HG02884 (cell line): Measurements from ENCODE around the gene CDYL.

Source experiments
- ATAC-seq: cut with Tn5 transposase; IDR thresholded peaks from one replicate; pipeline ENCODE4 v1.9.1; 2021; ENCODE audit warnings: mild to moderate bottlenecking, moderate library complexity; ENCODE audit not compliant: unreplicated experiment

Gene CDYL

DNA sequence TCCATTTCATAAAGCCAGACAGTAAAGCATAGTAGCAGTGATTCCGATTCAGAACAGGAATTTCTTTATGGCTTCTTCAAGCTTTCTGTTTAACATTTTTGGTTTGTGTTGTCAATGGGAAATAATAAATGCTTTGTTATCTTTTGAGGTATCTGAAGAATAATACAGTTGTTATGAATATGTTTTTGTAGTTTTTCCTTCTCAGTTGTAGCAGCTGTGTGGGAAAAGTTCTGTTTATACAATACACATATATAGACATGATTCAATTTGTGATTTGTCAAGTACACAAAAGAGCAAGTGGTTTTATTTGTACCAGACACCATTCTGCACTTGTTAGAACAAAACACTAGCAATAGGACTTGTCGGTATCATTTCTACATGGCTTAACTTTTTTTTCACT, 96.6 kb downstream of the CDYL start:
- no peak for ATAC-seq

GRCh38 chr6:4873928-4874327, 97.7 kb downstream of the CDYL start:
- ATAC-seq: no peak

- ATAC-seq: peak; percentile 78
Observed at GRCh38 chr6:4879741-4880275, 103.6 kb downstream of the CDYL start.

GRCh38 chr6:4880363-4880762, 104.2 kb downstream of the CDYL start:
- no peak for ATAC-seq

DNA sequence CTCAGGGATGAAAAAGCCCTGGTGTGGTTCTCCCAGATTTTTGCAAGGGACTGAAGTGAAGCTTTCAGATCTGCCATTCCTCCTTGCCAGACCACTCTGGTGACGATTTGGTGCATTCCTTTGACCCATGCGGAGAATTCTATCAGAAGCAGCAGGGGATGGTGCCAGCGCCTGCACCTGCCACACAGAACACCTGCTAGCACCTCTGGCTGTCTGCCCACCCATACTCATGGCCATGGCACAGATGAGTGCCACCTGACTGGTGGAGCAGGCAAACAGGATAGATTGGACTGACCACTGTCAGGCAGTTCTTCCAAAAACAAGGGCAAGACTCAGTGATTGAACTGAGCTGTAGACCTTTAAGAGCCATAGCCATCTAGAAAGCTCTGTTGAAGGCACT, 107.1 kb downstream of the CDYL start:
- no peak for ATAC-seq

- no peak for ATAC-seq
Observed at GRCh38 chr6:4884646-4885340, 108.6 kb downstream of the CDYL start.

GRCh38 chr6:4885341-4885933, 109.2 kb downstream of the CDYL start:
- no peak for ATAC-seq

DNA sequence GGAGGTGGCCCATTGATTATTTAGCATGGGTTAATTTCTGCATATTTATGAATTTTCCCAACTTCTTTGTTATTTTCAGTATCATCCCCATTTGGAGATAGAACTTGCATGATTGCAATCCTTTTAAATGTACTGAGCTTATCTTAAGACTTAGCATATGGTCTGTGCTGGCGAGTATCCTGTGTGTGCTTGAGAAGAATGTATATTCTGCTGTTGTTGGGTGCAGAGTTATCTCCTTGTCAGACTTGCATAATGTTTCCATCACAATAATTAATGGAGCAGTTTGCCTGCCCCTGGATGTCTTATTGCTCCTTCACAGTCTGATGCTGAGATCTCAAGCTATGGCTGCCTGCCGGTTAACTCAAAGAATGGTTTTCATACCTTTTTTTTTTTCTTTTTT, 112.6 kb downstream of the CDYL start:
- ATAC-seq: no peak

DNA sequence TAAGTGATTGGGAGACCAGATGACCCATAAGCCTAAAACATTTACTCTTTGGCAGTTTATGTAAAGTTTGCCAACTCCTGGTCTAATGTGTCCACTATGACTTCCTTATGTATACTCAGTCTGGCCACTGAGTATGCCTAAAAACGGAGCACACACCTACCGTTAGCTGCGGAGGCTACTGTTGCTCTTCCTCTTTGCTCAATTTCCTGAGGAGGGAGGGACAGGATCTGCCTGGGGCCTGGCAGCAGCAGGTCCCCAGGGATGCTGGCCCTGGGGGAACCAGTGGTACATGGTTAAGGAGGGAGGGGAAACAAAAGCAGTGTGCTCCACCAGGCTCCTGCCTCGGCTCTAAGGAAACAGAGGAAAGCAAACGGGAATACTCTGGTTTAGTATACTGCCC, 113.5 kb downstream of the CDYL start:
- no peak for ATAC-seq

DNA sequence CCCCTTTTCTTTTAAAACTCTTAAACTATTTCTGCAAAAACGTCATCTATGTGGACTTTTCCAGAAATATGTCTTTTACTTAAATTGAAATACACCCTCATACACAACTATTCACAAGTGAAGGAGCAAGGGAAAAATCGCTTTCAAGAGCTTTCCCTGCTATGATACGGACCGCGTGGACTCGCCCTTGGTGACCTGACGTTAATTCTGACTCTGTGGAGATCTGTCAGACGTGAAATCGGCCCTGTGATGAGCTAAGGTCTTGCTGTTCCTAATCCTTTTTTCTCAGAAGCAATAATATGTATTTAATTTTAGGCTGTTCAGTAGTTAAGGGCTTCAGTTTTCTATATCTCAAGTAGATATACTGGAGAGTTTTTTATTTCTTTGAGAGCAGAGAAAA, 114.0 kb downstream of the CDYL start:
- ATAC-seq: no peak

DNA sequence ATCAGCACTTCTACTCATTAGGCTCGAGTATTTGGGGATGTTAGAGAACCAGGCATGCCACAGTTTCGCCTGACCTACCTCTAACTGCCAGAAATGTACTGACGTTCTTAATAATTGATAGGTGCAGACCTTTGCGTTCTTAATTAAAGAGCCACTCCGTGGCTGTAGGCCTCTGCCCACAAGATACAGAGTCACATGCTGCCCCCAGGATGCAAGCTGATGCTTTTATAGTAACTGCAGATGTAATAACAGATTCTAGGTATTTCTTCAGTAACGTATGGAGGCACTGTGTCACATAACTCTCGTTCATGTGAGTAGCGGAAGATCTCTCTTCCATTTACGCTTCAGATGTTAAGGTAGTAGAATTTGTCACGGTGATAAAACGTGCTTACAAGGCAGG, 114.4 kb downstream of the CDYL start:
- ATAC-seq: no peak

DNA sequence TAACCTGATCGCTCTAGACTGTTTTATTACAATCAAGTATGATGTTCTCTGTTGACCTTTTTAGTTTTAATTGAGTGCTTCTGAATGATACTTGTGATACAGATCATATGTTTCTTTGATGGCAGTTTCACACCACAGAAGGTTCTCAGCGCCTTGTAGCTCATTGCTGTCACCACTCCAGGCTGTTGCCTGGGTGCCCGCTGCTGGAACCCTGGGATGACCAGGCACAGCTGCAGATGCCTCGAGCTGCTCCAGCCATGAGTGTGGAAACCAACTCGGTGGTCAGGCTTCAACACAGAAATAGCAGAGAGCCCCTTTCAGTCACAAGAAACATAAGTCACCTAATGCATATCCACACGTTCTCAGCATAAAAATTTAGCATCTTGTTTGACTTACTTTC, 114.9 kb downstream of the CDYL start:
- no peak for ATAC-seq

- no peak for ATAC-seq
Observed at GRCh38 chr6:4892785-4893485, 116.7 kb downstream of the CDYL start.

GRCh38 chr6:4894049-4894448, 117.8 kb downstream of the CDYL start:
- no peak for ATAC-seq

DNA sequence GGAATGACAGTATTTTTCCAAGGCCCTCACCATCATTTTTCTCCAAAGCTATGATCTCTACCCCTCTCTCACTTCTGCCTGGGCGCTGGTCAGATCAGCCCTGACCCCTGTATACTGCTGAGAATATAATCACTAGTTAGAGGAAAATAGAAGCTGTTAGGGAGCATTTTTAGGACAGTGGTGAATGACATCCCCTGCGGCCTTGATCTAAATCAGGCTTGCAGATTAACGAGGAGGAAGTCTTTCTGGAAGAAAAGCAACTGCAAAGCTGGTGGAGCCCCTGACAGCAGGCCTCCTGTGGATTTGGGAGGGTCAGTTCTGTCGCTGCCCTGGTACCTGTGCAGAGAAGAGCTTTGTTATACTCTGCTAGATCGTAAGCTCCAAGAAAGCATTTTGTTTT, 119.8 kb downstream of the CDYL start:
- ATAC-seq: no peak

DNA sequence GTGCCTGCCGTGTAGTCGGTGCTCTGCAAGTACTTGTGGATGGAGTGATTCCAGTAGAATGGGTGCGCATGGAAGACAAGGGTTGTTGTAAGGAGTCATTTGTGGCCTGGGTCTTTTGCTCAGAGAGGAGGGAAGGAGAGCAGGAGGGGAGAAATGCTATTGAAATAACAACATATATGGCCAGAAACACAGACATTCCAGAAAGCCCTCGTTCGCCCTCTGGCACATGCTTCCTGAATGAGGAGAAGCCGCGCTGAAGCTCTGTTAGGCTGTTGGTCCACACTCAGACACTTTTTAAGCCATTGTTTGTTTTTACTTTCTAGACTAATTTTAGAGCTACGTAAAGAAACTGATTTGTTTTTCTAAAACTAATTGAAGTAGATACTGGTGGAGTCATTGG, 120.2 kb downstream of the CDYL start:
- no peak for ATAC-seq

DNA sequence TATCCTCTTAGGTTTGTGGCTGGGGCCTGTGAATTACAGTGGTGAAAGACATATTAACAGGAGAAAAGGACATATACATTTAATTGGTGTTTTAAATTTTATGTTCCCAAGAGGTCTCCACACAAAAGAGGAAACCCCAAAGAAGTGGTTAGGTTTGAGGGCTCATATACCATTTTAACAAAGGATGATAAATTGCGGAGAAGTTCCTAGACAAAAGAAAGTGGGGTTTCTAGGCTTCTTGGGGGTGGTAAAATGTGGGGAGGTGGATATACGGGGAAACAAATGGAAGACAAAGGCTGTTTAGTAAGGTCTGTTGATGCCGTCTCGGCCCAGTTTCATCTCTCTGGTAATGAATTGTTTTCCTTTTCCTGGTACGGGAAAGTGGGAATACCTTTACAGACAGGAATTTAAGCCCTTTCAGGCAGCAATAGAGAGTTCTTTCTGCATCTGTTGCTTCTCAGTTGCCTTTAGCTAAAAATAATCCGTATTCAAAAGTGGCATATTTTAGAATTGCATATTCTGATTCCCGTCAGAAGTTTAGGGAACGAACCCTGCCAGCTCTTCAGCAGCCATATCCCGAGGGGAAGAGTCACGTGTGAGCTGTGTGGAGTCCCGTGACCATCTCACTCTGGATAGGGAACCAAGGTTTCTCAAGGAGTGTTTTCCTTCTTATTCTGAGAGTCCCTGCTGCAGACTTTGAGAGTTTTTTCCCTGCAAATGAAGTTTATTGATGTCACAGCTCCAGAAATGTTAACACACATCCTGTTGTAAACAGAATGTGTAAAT, 123.2 kb downstream of the CDYL start:
- ATAC-seq: no peak

GRCh38 chr6:4901386-4902061, 125.3 kb downstream of the CDYL start:
- peak; percentile 84 for ATAC-seq

- ATAC-seq: no peak
Observed at GRCh38 chr6:4902363-4902762, 126.2 kb downstream of the CDYL start.

DNA sequence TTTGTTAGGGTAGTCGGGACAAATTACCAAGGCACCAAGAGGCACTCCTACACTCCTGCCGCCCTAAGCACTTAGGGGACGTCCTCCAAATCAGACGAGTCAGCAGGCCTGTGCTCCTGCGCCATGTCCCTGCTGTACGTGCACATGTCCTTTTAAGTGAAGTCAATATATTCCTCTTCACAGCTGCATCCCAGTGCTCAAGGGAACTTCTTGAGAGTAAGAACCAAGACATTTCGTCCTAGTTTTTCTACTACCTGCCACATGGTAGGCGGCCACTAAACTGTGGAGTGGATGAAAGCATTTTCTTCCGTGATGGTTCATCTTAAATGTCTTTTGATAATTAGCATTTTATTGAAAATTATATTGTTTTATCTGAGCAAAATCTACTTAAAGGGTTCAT, 126.9 kb downstream of the CDYL start:
- ATAC-seq: no peak
